Neutrophil (primary cell): ENCODE results near the gene SNTG2.

Experiments
- H3K27ac ChIP-seq: fragments of 200-600 bp; sonication (generic); 2 replicates; pipeline ENCODE4 v1.5.1; 2016; ENCODE audit warnings: mild to moderate bottlenecking, moderate library complexity
- H3K27me3 ChIP-seq: fragments of 200-600 bp; sonication (generic); 2 replicates; pipeline ENCODE4 v1.6.0; 2016; ENCODE audit warnings: mild to moderate bottlenecking
- H3K36me3 ChIP-seq: fragments of 200-600 bp; sonication (generic); 2 replicates; pipeline ENCODE4 v1.5.1; 2017
- H3K4me1 ChIP-seq, 2 experiments: fragments of 200-600 bp in 1 of 2; sonication (generic) in 1 of 2; 1 replicate in 1 of 2; 2 replicates in 1 of 2; pipeline versions ENCODE4 v1.5.1 to v1.6.1; 2013 to 2016; ENCODE audit warnings: low read depth in 1 of 2, low read length in 1 of 2, mild to moderate bottlenecking in 1 of 2, moderate library complexity in 1 of 2; ENCODE audit not compliant: control insufficient read depth in 1 of 2, insufficient read depth in 1 of 2
- H3K4me3 ChIP-seq, 2 experiments: fragments of 200-600 bp in 1 of 2; sonication (generic) in 1 of 2; 1 replicate in 1 of 2; 2 replicates in 1 of 2; pipeline ENCODE4 v1.5.1; 2013 to 2016; ENCODE audit warnings: low read depth in 1 of 2, low read length in 1 of 2, mild to moderate bottlenecking in 1 of 2, moderate library complexity in 1 of 2
- H3K9me3 ChIP-seq: fragments of 200-600 bp; sonication (generic); 2 replicates; pipeline ENCODE4 v1.5.1; 2016
- TF ChIP-seq, protein P1 (sequence below): fragments of 200-600 bp; sonication (generic); IDR thresholded peaks from 2 replicates; pipeline ENCODE4 v1.5.1; 2016; ENCODE audit warnings: antibody characterized with exemption

SNTG2 gene

DNA sequence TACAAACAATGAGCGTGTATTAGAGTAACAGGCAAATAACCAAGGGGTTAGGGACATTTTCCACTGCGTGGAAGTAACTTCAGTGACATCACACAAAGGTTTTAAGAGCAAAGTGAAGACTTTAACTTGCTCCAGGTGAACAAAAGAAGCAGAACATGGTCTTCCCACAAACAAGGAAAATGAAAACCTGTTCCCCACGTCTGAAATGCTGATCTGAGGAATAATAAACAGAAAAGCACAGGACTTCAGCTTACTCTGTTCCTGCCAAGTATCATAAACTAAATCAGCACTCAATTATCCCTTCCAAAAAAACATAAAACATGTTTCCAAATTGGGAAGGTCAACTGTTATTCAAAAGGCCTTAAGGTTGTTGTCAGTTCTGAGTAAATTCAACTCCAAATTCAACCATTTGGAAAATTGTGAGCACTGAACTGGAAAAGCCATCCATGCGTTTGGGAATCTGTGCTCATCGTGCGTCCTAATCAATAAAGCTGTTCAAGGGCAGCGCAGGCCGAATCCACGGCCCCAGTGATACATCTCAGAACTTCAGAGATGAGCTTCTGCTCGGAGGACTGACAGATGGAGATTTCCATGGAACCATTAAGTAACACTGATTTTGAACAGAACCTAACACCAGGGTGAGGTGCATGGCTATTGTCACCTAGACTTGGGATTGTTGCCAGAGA lies 7.7 kb upstream of the SNTG2 start:
- H3K4me3 ChIP-seq, result no peak overlapping the region
- TF ChIP-seq, protein P1, sequence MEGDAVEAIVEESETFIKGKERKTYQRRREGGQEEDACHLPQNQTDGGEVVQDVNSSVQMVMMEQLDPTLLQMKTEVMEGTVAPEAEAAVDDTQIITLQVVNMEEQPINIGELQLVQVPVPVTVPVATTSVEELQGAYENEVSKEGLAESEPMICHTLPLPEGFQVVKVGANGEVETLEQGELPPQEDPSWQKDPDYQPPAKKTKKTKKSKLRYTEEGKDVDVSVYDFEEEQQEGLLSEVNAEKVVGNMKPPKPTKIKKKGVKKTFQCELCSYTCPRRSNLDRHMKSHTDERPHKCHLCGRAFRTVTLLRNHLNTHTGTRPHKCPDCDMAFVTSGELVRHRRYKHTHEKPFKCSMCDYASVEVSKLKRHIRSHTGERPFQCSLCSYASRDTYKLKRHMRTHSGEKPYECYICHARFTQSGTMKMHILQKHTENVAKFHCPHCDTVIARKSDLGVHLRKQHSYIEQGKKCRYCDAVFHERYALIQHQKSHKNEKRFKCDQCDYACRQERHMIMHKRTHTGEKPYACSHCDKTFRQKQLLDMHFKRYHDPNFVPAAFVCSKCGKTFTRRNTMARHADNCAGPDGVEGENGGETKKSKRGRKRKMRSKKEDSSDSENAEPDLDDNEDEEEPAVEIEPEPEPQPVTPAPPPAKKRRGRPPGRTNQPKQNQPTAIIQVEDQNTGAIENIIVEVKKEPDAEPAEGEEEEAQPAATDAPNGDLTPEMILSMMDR, result no peak

DNA sequence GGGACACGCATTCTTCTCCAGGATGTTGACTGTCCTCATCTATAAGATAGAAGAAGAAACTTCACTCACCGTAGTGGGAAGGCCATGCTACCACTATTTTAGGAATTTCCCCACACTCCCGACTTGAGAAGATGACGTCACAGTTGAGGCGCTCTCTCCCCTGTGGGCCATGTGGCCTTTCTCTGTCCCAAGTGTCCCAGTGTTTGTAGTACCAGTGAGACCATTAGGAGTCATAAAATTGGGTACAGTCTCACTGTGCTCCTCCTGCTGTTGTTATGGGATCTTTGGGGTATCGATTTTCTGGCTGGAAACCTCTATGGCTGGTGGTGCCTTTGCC lies 7.2 kb upstream of the SNTG2 start:
- Histone ChIP-seq H3K4me1 (no peaks in the 10 kb centered on the region), H3K27ac (no peak overlapping the region), H3K36me3 (no peaks in the 10 kb centered on the region), H3K27me3 (peaks cover 30% of the 10 kb centered on the region), H3K4me3 (no peak overlapping the region), H3K9me3 (no peaks in the 10 kb centered on the region)
- TF ChIP-seq, protein P1, result no peak

More for the DNA sequence above, 7.7 kb upstream of the SNTG2 start:
- Histone ChIP-seq H3K4me1 (no peaks in the 10 kb centered on the region), H3K27ac (no peak overlapping the region), H3K27me3 (peaks cover 25% of the 10 kb centered on the region), H3K36me3 (no peaks in the 10 kb centered on the region), H3K9me3 (no peaks in the 10 kb centered on the region)

DNA sequence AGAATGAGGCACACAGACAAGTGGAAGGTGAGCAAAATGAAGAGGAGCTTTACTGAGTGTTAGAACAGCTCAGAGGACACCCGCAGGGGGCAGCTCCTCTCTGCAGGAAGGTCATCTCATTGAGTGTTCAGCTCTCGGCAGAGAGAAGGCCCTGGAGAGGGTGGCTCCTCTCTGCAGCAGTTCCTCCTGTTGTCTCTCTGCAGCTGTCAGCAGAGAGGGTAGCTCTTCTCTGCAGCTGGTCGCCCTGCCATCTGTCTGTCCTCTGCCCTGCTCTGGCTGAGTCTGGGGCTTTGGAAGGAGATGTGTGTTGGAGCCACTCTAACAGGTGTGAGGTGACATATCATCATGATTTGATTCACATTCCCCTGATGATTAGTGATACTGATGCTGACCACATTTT lies 6.8 kb upstream of the SNTG2 start:
- Histone ChIP-seq H3K9me3 (no peaks in the 10 kb centered on the region), H3K4me1 (no peaks in the 10 kb centered on the region), H3K27ac (no peak overlapping the region), H3K36me3 (no peaks in the 10 kb centered on the region), H3K27me3 (peaks cover 34% of the 10 kb centered on the region), H3K4me3 (no peak overlapping the region)
- TF ChIP-seq, protein P1, result no peak

DNA sequence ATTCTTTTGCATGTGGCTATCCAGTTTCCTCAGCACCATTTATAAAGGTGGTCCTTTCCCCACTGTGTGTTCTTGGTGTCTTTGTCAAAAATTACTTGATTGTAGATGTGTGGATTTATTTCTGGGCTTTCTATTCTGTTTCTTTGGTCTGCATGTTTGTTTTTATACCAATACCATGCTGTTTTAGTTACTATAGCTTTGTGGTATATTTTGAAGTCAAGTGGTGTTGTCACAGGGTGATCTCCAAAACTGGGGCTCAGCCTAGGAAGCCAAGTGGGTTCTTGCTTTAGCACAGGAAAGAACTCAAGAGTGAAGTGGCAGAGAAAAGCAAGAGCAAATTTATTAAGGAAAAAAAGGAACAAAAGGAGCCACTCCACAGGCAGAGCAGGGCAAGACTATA lies 6.0 kb upstream of the SNTG2 start:
- Histone ChIP-seq H3K27me3 (peaks cover 43% of the 10 kb centered on the region), H3K4me1 (no peaks in the 10 kb centered on the region), H3K27ac (no peak overlapping the region), H3K9me3 (no peaks in the 10 kb centered on the region), H3K36me3 (no peaks in the 10 kb centered on the region), H3K4me3 (no peak overlapping the region)
- TF ChIP-seq, protein P1, result no peak

DNA sequence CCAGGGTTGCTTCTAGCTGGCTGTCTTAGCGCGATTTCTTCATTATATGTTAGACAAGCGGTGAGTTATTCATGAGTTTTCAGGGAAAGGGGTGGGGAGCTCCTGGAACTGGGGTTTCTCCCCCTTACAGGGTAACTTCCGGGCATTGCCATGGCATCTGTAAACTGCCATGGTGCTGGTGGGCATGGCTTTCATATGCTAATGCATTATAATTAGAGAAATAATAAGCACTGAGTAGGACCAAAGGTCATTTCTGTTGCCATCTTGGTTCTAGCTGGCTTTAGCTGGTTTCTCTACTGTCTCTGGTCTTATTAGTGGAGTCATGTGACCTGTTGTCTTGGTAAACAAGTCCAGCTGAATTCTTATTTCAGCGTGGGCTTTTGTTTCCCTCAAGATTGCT lies 5.5 kb upstream of the SNTG2 start:
- H3K4me1 ChIP-seq, result no peaks in the 10 kb centered on the region

More for the DNA sequence above, 5.5 kb upstream of the SNTG2 start:
- Histone ChIP-seq H3K9me3 (no peaks in the 10 kb centered on the region), H3K4me3 (no peak overlapping the region), H3K27me3 (peaks cover 47% of the 10 kb centered on the region), H3K36me3 (no peaks in the 10 kb centered on the region), H3K27ac (no peak overlapping the region)
- TF ChIP-seq, protein P1, result no peak
